Measurements from ENCODE around the gene TCF21.
"Not testable (repeated sequence)": the region's sequence is repeated elsewhere in the genome, so short reads cannot be mapped to it uniquely, and the experiment has no call there.

TCF21 gene

DNA sequence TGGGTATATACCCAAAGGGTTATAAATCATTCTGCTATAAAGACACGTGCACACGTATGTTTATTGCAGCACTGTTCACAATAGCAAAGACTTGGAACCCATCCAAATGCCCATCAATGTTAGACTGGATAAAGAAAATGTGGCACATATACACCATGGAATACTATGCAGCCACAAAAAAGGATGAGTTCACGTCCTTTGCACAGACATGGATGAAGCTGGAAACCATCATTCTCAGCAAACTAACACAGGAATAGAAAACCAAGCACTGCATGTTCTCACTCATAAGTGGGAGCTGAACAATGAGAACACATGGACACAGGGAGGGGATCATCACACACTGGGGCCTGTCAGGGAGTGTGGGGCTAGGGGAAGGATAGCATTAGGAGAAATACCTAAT, 47.4 kb downstream of the TCF21 start:
- not testable (repeated sequence) for DNase-seq

- DNase-seq: no peak
Measured at GRCh38 chr6:133937909-133938308, 49.0 kb downstream of the TCF21 start.

- no peak for DNase-seq
Measured at GRCh38 chr6:133938533-133938932, 49.6 kb downstream of the TCF21 start.

- DNase-seq: no peak
Measured at GRCh38 chr6:133939778-133940667, 51.1 kb downstream of the TCF21 start.

Measured in hematopoietic multipotent progenitor cell treated with erythropoietin and hydrocortisone succinate and interleukin-3 and kit ligand, for 8 days (in vitro differentiated cells).